ENCODE results near the gene PRPF40B. TPM values are rescaled to one million over a fixed set of nuclear protein-coding genes. Genes with fewer than 3 reads are reported as not detected.
"Not testable (repeated sequence)": the region's sequence is repeated elsewhere in the genome, so short reads cannot be mapped to it uniquely, and the experiment has no call there.

The PRPF40B gene
- polyA plus RNA-seq, 1 experiment = 15.0 TPM

DNA sequence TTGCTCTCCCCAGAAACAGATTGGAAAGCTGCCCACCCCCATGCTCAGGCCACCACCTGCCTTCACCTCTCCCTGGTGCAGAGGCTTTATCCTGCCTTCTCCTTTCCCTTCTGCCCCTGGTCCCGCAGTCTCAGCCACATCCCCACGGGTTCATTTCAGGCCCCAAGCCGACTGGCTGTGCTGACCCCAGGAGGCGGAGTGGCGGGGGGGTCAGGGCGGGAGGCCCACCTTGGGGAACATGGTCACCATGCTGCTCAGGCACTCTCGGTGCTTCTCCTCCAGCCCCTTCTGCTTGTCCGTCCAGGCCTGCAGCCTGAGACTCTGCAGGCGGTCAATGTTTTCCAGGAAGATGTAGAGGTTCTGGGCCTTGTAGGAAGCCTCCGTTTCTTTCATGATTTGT, 24.8 kb upstream of the PRPF40B start:
- ChIA-PET POLR2A (no interaction called here), CTCF (interaction anchor here (0.7 to 1.6 kb wide), 2 partner anchors 18 to 92 kb away, joined by 3 read pairs; no protein-coding TSS in a partner anchor)
- Histone ChIP-seq H3K27me3 (ENCODE audit: control insufficient read depth, insufficient read depth, low read length) (no peaks in the 10 kb centered on the region), H3K36me3 (ENCODE audit: control insufficient read depth, insufficient read depth, low read length) (no peaks in the 10 kb centered on the region), H3K4me3 (ENCODE audit: low read depth, low read length) (no peak overlapping the region)
- TF ChIP-seq CTCF (IDR thresholded peaks at IDR 0.05; ENCODE audit: insufficient read depth, low read depth, low read length) = no peak
- no peak for DNase-seq (ENCODE audit: low read depth)

- H3K4me3 ChIP-seq (ENCODE audit: low read depth, low read length) = no peak overlapping the region
- H3K36me3 ChIP-seq (ENCODE audit: control insufficient read depth, insufficient read depth, low read length) = no peaks in the 10 kb centered on the region
- TF ChIP-seq CTCF (IDR thresholded peaks at IDR 0.05; ENCODE audit: insufficient read depth, low read depth, low read length) = no peak
- ChIA-PET POLR2A (no interaction called here), CTCF (interaction anchor here (0.8 to 1.2 kb wide), 2 partner anchors 20 to 242 kb away, joined by 3 to 4 read pairs; no protein-coding TSS in a partner anchor)
- DNase-seq (ENCODE audit: low read depth) = no peak
- H3K27me3 ChIP-seq (ENCODE audit: control insufficient read depth, insufficient read depth, low read length) = no peaks in the 10 kb centered on the region
These were observed 23.4 kb upstream of the PRPF40B start for GRCh38 chr12:49599961-49600360.

DNA sequence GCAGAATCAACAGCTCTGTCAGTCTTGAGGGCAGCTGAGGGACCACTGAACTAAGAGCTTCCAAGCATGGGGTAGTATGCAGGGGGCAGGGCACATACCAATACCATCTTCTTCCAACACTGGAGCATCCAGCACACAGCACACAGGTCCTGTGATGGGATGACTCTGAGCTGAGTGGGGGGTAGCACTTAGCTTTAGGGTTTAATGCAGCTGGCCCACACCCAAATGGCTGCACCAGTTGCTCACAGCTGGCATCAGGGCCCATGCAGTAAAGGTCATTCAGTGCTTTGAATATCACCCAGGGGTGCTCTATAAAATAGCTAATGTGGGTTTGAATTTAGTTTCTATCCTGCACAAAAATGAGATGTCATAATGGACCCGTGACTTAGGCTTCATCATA, 19.6 kb upstream of the PRPF40B start:
- H3K36me3 ChIP-seq (ENCODE audit: control insufficient read depth, insufficient read depth, low read length) = no peaks in the 10 kb centered on the region
- H3K4me3 ChIP-seq (ENCODE audit: low read depth, low read length) = no peak overlapping the region
- no peaks in the 10 kb centered on the region for H3K27me3 ChIP-seq (ENCODE audit: control insufficient read depth, insufficient read depth, low read length)
- ChIA-PET CTCF (interaction anchor here (1.0 to 3.5 kb wide), 3 partner anchors 19 to 23 kb away, joined by 3 to 18 read pairs (median 4); partner anchors contain the start of gene PRPF40B), POLR2A (no interaction called here)
- TF ChIP-seq CTCF (IDR thresholded peaks at IDR 0.05; ENCODE audit: insufficient read depth, low read depth, low read length) = no peak
- no peak for DNase-seq (ENCODE audit: low read depth)

DNA sequence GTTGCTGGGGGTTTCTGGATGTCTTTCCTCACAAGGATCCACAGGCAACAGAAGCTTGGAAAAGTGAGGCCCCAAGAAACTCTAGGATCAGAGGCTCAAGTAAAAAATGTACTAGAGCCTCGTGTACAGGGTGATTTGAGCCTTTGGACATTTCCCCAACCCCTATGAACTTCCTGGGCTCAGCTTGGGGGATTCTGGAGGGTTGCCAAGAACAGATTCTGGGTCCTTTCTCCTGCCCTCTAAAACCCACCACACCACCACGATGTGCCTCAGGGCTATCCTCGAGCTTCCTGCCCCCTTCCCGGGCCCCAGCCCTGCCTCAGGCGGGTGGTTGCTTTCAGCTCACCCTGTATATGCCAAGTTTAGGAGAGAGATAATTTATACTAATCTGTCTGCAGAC, 18.5 kb upstream of the PRPF40B start:
- POLR2A ChIA-PET = no interaction called here
- no peak for DNase-seq (ENCODE audit: low read depth)
- H3K36me3 ChIP-seq (ENCODE audit: control insufficient read depth, insufficient read depth, low read length) = no peaks in the 10 kb centered on the region
- TF ChIP-seq CTCF (IDR thresholded peaks at IDR 0.05; ENCODE audit: insufficient read depth, low read depth, low read length) = no peak
- CTCF ChIA-PET = interaction anchor here (0.7 to 3.5 kb wide), 4 partner anchors 11 to 24 kb away, joined by 3 to 18 read pairs (median 6); partner anchors contain the start of gene PRPF40B
- no peaks in the 10 kb centered on the region for H3K27me3 ChIP-seq (ENCODE audit: control insufficient read depth, insufficient read depth, low read length)
- no peak overlapping the region for H3K4me3 ChIP-seq (ENCODE audit: low read depth, low read length)

DNA sequence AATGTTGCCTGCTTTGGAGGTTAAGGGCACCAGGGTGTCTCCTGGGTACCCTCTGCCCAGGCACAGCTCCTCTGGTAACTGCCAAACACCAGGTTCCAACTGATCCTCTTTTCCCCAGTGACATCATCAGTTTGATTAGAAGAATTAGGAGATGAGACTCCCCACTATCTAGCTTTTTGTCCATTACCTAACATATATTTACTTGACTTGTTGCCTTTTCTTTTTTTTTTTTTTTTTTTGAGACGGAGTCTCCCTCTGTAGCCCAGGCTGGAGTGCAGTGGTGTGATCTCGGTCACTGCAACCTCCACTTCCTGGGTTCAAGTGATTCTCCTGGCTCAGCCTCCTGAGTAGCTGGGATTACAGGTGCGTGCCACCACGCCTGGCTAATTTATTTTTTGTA, 17.8 kb upstream of the PRPF40B start, which contains the start of gene FAM186B:
FAM186B (minus strand) TSS at position 101 of the 400 bp plus-strand sequence. CDS start 162 bp downstream, outside the sequence.
- CTCF ChIA-PET = interaction anchor here (1.0 to 3.5 kb wide), 3 partner anchors 10 to 25 kb away, joined by 3 to 18 read pairs (median 7); no protein-coding TSS in a partner anchor
- H3K4me3 ChIP-seq (ENCODE audit: low read depth, low read length) = not testable (repeated sequence)

More for the DNA sequence above, 17.8 kb upstream of the PRPF40B start, which contains the start of gene FAM186B:
- H3K27me3 ChIP-seq (ENCODE audit: control insufficient read depth, insufficient read depth, low read length); H3K36me3 ChIP-seq (ENCODE audit: control insufficient read depth, insufficient read depth, low read length); POLR2A ChIA-PET; DNase-seq (ENCODE audit: low read depth): not testable (repeated sequence)

Data from BJ (cell line).